ENCODE results near the gene RNGTT.

GRCh38 chr6:88709819-88710246 is 253.6 kb downstream of the RNGTT start:
- TF ChIP-seq CTCF (conservative IDR thresholded peaks at IDR 0.05): no peak
- TF ChIP-seq ZFX (IDR thresholded peaks at IDR 0.05): no peak

Measured in C4-2B (cell line).